Gastroesophageal sphincter (tissue), 4 donors: ENCODE measurements around the gene KIFC1. TPM values are rescaled to one million over a fixed set of nuclear protein-coding genes. Genes with fewer than 3 reads are reported as not detected.

Source experiments
- ATAC-seq: fragments of 150-250 bp; one replicate; pipeline ENCODE4 v1.9.1; 2016; ENCODE audit warnings: mild to moderate bottlenecking, moderate library complexity
- H3K27ac ChIP-seq, 4 donors: fragments of 200-600 bp; sonication (generic) in 3 of 4; 1 replicate in 3 of 4; 2 replicates in 1 of 4; pipeline ENCODE4 v1.5.1; 2016 to 2019
- H3K27me3 ChIP-seq: fragments of 200-600 bp; sonication (generic); one replicate; pipeline ENCODE4 v1.5.1; 2019
- H3K36me3 ChIP-seq, 2 donors: fragments of 200-600 bp; sonication (generic); one replicate each; pipeline ENCODE4 v1.5.1; 2019; ENCODE audit warnings: control low read depth in 1 of 2
- H3K4me1 ChIP-seq, 3 donors: fragments of 200-600 bp; sonication (generic); 1 replicate in 2 of 3; 2 replicates in 1 of 3; pipeline ENCODE4 v1.5.1; 2016 to 2019; ENCODE audit warnings: control low read depth in 2 of 3
- H3K4me3 ChIP-seq, 2 donors: fragments of 200-600 bp; sonication (generic); one replicate each; pipeline ENCODE4 v1.5.1; 2019; ENCODE audit warnings: mild to moderate bottlenecking in 1 of 2, moderate library complexity in 1 of 2
- H3K9me3 ChIP-seq, 3 donors: fragments of 200-600 bp; sonication (generic); one replicate each; pipeline ENCODE4 v1.5.1; 2017 to 2019; ENCODE audit warnings: control low read depth in 2 of 3
- EP300 ChIP-seq: sonication (generic); formaldehyde crosslinking; IDR thresholded peaks from one replicate; pipeline ENCODE4 v1.6.1; 2017; ENCODE audit warnings: antibody characterized with exemption, mild to moderate bottlenecking
- POLR2A ChIP-seq, 2 donors: fragments of 450-650 bp; IDR thresholded peaks; one replicate each; pipeline ENCODE4 v1.6.1; 2017; ENCODE audit warnings: antibody characterized with exemption in 2 of 2, mild to moderate bottlenecking in 2 of 2, moderate library complexity in 1 of 2
- POLR2AphosphoS5 ChIP-seq: sonication (generic); formaldehyde crosslinking; IDR thresholded peaks from one replicate; pipeline ENCODE4 v1.6.1; 2017; ENCODE audit warnings: antibody characterized with exemption
- WGBS, 2 donors: methylation state at CpG; one replicate each; pipeline ENCODE4 v1.1.5; 2018; ENCODE audit warnings: low coverage in 1 of 2; 5-methylcytosine and 5-hydroxymethylcytosine counted together
- total RNA-seq, 4 donors: library from RNA; depleted of rRNA; stranded (reverse); fragments of >200 nt; gene quantifications; one replicate each; pipeline ENCODE4 v1.1.0, GENCODE V29; 2016
- TF ChIP-seq, protein P1 (sequence below), 4 experiments: fragments of 200-600 bp in 2 of 4; fragments of 450-650 bp in 2 of 4; sonication (generic) in 1 of 4; IDR thresholded peaks; one replicate each; pipeline ENCODE4 v1.5.1; 2017 to 2019; ENCODE audit warnings: antibody characterized with exemption in 4 of 4, mild to moderate bottlenecking in 2 of 4, moderate library complexity in 2 of 4

KIFC1 gene
- total RNA-seq, 4 donors from 2014 or later: 0.67 to 0.79 TPM; not detected in 2

DNA sequence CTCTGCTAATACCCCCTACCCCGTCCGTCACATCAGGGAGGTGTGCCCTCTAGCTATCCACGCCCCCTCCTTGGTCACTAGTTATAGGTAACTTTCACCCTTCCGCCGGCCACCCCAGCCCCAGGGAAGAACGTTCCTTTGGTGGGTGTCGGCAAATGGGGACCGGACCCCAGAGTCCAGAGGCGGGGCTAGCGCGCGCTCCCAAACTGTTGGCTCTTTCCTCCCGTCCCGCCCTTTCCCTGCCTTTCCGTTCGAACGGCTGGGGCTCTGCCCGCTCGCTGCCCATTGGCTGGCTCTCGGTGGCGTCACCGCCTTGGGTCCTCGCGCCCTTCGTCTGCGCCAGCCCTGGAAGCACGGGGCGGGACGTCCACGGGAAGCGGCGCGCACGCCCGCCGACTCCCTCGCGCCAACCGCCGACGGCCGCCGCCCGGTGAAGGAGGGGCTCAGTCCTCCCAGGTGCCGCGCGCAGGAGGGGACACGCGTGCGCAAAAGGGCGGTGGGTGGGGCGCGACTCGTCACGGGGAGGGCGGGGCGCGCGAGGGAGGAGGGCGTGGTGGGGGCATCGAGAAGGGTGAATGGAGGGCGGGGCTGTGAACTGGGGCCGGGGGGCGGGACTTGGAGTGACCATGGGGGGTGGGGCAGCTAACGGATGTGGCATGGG, 18.6 kb downstream of the KIFC1 start:
- WGBS, 2 donors: 0 to 6% methylated on average over 1 to 2 of the region's 65 CpGs
- peak; percentile 97 for ATAC-seq
- Histone ChIP-seq H3K27ac (peak overlapping the region; percentile 94 to 100 (median 98)), H3K36me3 (peaks cover 0 to 31% of the 10 kb centered on the region in 2 donors), H3K4me3 (peak overlapping the region; percentile 75 to 100), H3K27me3 (no peaks in the 10 kb centered on the region), H3K4me1 (peaks cover 0 to 46% (median 10%) of the 10 kb centered on the region in 3 donors), H3K9me3 (no peaks in the 10 kb centered on the region)
- TF ChIP-seq, protein P1, sequence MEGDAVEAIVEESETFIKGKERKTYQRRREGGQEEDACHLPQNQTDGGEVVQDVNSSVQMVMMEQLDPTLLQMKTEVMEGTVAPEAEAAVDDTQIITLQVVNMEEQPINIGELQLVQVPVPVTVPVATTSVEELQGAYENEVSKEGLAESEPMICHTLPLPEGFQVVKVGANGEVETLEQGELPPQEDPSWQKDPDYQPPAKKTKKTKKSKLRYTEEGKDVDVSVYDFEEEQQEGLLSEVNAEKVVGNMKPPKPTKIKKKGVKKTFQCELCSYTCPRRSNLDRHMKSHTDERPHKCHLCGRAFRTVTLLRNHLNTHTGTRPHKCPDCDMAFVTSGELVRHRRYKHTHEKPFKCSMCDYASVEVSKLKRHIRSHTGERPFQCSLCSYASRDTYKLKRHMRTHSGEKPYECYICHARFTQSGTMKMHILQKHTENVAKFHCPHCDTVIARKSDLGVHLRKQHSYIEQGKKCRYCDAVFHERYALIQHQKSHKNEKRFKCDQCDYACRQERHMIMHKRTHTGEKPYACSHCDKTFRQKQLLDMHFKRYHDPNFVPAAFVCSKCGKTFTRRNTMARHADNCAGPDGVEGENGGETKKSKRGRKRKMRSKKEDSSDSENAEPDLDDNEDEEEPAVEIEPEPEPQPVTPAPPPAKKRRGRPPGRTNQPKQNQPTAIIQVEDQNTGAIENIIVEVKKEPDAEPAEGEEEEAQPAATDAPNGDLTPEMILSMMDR (IDR thresholded peaks at IDR 0.05): no peak
- TF ChIP-seq POLR2AphosphoS5 (peak; percentile 53), POLR2A (IDR thresholded peaks at IDR 0.05) (peak in 1 of 2 donors; percentile 48), EP300 (no peak)

DNA sequence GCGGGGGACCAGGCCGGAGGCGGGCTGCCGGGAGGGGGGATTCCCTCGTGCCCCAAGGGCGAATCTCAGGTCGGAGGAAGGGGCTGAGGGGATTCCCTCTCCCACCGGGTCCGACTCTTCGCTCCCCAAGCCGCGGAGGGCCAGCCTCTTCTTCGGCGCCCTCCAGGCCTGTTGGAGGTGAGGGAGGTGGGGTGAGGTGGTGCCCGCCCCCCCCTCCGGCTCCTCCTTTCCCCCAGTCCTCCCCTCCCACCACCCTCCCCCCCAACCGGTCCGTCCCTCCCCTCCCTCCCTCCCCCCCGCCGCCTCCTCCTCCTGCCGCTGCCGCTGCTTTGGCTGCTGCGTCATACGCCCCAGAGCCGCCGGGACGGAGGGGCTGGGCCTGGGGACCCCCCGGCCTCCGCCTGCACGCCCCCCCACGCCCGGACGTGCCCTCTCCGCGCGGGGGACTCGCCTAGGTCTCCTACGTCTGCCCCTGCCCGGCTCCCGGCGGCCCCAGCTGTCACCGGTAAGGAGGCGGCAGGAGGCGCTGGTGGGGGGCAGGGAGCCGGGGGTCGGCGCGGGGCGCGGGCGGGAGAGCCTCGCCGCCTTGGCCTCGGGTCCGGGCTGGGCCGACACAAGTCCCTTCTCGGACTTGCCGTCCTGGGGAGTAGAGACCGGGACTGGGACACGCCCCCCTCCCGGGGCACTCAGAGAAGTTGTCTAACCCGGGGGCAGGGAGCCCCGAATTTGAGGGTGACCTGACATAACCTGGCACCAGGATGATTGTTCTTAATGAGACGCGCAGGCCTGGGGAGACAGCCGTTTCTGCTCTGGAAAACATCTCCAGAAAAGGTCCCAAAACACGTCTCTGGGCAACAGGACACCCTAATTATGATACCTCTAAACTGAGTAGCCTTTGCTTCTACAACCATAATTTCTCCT, 19.3 kb downstream of the KIFC1 start, which contains the start of gene PHF1:
PHF1 (plus strand) TSS at position 304 of the 921 bp plus-strand sequence. CDS start 1,250 bp downstream, outside the sequence.
- peaks cover 0 to 39% of the 10 kb centered on the region in 2 donors for H3K36me3 ChIP-seq
- peak within 1 kb of the TSS; percentile 75 to 100 for H3K4me3 ChIP-seq
- H3K4me1 ChIP-seq: peaks cover 0 to 54% (median 10%) of the 10 kb centered on the region in 3 donors
- H3K9me3 ChIP-seq: no peaks in the 10 kb centered on the region
- H3K27ac ChIP-seq: peak within 1 kb of the TSS; percentile 94 to 100 (median 98)
- 0% methylated on average over 1 of the region's 67 CpGs; no CpG with 5 or more reads in 1 of the 2 donors for WGBS, 2 donors
- peak; percentile 67 for ATAC-seq
- TF ChIP-seq POLR2A (IDR thresholded peaks at IDR 0.05): peak; percentile 56 to 69
- TF ChIP-seq, protein P1 (IDR thresholded peaks at IDR 0.05): peak in 2 of 4 experiments; percentile 9 to 27
- peak; percentile 69 for TF ChIP-seq POLR2AphosphoS5
- TF ChIP-seq EP300: no peak
- H3K27me3 ChIP-seq: no peaks in the 10 kb centered on the region

DNA sequence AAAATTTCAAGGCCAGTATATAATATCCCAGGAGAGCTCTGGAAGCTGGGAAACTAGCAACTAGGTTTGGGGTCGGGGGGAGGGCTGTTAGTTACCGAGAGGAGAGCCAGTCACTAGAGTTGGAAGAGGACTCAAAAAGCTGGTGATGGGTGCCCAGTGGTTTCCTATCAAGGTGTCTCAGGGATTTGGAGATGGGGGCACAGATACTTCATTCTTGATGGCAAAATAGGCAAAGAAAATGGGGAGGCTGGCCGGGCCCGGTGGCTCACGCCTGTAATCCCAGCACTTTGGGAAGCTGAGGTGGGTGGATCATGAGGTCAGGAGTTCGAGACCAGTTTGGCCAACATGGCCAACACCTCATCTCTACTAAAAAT, 20.0 kb downstream of the KIFC1 start:
- no peak for ATAC-seq
- peaks cover 0 to 60% (median 13%) of the 10 kb centered on the region in 3 donors for H3K4me1 ChIP-seq
- H3K27ac ChIP-seq: peak overlapping the region; percentile 94 to 100 (median 98)
- no peaks in the 10 kb centered on the region for H3K27me3 ChIP-seq
- H3K36me3 ChIP-seq: peaks cover 0 to 40% of the 10 kb centered on the region in 2 donors
- TF ChIP-seq POLR2A (IDR thresholded peaks at IDR 0.05) (no peak), EP300 (no peak), POLR2AphosphoS5 (no peak)
- TF ChIP-seq, protein P1 (IDR thresholded peaks at IDR 0.05): no peak
- WGBS, 2 donors: 24 to 47% methylated on average over 4 to 6 of the region's 6 CpGs
- H3K4me3 ChIP-seq: peak overlapping the region; percentile 75 to 100
- no peaks in the 10 kb centered on the region for H3K9me3 ChIP-seq

DNA sequence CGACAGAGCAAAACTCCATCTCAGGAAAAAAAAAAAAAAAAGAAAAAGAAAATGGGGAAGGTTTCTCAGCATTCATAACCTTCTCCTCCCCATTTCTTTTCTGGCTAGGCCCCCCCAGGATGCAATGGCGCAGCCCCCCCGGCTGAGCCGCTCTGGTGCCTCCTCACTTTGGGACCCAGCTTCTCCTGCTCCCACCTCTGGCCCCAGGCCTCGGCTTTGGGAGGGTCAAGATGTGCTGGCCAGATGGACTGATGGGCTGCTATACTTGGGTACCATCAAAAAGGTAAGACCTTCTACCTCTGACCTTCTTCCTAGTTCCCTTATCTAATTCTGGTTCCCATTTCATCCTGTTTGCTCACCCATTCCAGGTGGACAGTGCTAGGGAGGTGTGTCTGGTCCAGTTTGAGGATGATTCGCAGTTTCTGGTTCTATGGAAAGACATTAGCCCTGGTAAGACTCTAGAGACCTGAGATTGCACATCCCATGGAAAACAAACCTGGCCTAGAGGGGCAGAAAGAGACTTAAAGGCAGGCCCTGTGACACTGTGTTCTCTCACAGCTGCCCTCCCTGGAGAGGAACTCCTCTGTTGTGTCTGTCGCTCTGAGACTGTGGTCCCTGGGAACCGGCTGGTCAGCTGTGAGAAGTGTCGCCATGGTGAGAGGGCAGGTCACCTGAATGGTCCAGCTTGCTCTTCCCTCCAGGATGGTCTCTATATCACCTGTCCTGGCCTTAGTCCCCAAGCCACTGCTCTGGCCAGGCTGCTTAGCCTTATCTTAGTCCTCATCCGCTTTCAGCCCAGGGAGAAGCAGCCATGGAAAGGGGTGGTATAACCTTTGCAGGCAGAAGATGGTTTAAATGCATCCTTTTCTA, 20.8 kb downstream of the KIFC1 start:
- Histone ChIP-seq H3K27ac (peak overlapping the region in 3 of 4 donors; percentile 98 to 100 (median 99)), H3K4me1 (peaks cover 0 to 68% (median 21%) of the 10 kb centered on the region in 3 donors), H3K9me3 (no peaks in the 10 kb centered on the region), H3K27me3 (no peaks in the 10 kb centered on the region), H3K36me3 (peaks cover 0 to 40% of the 10 kb centered on the region in 2 donors), H3K4me3 (peak overlapping the region in 1 of 2 donors; percentile 100)
- TF ChIP-seq POLR2AphosphoS5: no peak
- no peak for TF ChIP-seq POLR2A (IDR thresholded peaks at IDR 0.05)
- TF ChIP-seq, protein P1 (IDR thresholded peaks at IDR 0.05): no peak
- TF ChIP-seq EP300: no peak
- no peak for ATAC-seq
- 59 to 60% methylated on average over 1 to 4 of the region's 10 CpGs for WGBS, 2 donors
